Stimulated activated CD8-positive, alpha-beta memory T cell treated with anti-CD3 and anti-CD28 coated beads, Interleukin-4, amount 100 ng/mL, for 1 hour (primary cell): Measurements from ENCODE around the gene HDAC10.

Experiments used
- DNase-seq, 2 donors: peaks; one replicate each; pipeline ENCODE4 v3.0.0-alpha.2; 2020; ENCODE audit warnings: low read depth in 2 of 2, low spot score in 1 of 2

The HDAC10 gene

DNA sequence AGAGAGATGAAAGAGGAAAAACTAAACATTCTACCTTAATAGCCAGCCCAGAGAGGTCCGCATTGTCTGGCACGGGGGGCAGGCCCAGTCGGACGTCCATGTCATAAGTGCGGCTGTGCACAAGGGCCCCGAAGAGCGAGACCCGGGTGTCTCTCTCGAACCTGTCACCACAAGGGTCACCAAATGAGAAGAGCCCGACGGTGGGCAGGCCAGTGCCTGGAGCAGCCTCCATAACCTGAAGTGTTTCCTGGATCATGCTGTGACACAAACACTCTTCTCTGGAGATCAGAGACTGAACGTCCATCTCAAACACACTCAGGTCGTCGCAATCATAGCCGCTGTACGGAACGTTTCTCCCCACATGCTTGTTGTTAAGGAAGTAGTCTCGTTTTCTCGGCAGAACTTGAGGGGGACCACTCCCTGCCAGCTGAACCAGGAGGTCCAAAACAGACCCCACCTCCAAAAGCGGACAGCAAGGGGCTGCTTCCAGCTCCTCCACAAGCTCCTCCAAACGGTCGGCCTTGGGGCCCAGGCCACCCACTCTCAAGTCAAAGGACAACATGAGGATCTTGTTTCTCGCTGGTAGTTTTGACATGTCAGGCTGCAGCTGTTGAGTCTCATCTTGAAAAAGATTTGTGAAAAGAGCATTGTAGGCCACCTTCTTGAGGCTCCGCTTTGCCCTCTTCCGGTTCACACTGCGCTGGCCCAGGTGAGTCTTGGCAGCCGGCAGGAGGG is 7.2 kb downstream of the HDAC10 start:
- no peak for DNase-seq

DNA sequence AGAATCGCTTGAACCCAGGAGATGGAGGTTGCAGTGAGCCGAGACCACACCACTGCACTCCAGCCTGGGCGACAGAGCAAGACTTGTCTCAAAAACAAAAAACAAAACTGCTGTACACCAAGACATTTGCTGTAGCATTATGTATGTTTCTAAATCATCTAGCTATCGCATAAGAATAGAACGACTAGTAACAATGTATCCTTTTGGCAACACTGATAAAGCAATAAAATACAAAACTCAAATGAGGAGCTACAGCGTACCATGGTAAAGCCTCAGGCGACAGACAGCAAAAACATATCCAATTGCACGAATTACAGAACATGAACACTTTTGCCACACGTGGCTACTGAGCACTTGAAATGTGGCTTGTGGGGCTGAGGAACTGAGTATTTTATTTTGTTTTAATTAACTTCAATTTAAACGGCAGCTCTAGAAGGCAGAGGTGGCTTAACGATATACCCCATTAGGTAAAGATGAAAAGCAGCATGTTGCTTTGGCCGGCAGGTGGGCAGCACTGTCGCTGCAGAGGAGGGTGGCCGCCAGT is 8.6 kb downstream of the HDAC10 start:
- no peak for DNase-seq

- DNase-seq, result no peak
Measured at GRCh38 chr22:50238755-50239154, 12.3 kb downstream of the HDAC10 start.

DNA sequence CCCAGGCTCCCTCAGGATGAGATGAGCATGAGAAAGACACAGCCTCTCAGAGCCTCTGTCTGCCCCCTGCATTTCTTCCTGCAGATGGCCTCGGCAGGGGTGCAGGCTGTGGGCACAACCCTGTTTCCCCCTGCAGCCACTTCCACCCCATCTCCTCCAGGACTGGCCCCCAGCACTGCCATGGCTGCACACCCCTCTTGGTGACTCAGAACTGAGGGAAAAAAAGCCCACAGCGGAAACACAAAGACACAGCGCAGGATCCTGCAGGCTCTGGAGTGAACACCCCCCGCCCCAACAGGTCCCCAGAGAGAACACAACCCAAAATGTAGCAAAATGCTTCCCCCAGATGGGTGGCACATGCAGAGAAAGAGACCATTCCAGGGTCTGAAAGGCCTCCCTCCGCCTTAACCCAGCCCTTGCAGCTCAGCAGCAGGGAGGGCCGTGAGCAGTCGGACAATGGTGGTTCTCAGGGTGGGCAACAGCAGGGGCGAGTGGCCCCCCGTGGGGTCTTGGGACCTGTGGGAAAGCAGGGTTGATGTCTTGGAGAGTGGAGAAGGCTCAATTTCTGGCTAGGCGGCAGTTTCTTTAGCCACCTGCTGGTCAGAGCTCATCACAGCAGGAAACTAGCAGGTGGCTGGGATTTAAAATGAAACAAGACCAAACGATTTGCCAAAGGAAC is 14.2 kb downstream of the HDAC10 start:
- DNase-seq, result no peak

DNA sequence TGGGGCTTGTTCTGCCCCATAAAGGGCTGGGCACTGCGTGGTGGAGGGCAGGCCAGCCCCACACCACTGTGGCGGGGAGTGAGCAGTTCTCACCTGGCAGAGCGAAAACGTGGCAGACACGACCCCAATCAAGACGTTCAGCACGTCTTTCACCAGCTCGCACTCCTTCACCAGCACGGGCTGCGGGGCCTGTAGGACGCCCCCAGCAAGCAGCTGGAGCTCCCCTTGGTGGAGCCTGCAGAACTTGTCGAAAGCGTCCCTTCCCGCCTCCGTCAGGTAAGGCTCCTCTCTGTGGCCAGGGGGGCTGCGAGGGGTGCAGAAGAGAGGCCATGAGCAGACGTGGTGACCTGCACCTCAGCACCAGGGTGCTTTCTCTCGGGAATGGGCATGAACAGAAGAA is 17.8 kb downstream of the HDAC10 start:
- DNase-seq, result no peak

DNA sequence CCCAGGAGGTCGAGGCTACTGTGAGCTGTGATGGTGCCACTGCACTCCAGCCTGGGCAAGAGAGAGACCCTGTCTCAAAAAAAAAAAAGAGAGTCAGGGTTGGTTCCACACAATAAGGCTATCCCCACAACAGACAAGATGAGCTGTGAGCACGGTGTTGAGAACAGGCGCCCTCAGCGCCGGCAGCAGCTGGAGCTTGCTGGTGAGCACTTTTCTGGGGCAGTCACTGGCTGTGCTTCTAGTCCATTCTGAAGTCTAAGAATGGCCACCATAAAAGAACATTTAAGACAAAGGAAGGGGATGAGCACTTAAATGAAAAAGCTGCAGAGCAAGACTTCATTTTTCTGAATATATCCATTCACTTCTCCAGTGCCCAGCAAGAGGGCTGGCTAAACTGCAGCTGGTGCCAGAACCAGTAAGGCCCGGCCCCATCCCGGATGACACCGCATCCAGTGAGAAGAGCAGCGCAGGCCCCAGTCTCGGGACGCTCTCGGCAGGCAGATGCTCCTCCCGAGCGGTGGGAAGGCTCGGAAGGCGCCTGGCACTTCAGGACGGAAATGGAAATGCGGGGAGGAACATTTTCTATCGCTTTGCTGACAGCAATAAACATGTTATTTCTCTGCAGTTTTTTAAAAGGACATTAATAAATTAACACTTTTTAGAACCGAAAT is 18.4 kb downstream of the HDAC10 start:
- no peak for DNase-seq

GRCh38 chr22:50229370-50229769 is 21.7 kb downstream of the HDAC10 start:
- DNase-seq, result no peak

- no peak for DNase-seq
Measured at GRCh38 chr22:50228366-50228765, 22.7 kb downstream of the HDAC10 start.

- DNase-seq, result no peak
Measured at GRCh38 chr22:50227579-50228215, 23.4 kb downstream of the HDAC10 start.

DNA sequence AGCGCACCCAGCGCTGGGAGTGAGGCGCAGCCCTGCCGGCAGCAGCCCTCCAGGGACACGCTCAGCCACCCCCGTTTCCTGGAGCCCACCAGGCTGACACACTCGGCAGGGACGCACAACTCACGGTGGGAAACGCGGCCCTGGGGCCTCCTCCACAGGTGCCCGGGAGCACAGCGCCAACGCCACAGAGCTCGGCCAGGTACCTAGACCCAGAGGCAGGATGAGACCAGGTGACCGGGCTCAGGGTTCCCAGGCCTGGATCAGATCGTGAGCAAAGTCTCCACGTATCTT is 24.2 kb downstream of the HDAC10 start:
- no peak for DNase-seq

GRCh38 chr22:50226063-50226874 is 24.8 kb downstream of the HDAC10 start:
- no peak for DNase-seq

GRCh38 chr22:50225200-50225969 is 25.7 kb downstream of the HDAC10 start:
- DNase-seq, result no peak

GRCh38 chr22:50224071-50224470 is 27.0 kb downstream of the HDAC10 start:
- DNase-seq, result no peak

- no peak for DNase-seq
Measured at GRCh38 chr22:50222508-50222907, 28.6 kb downstream of the HDAC10 start.

- DNase-seq, result no peak
Measured at GRCh38 chr22:50221410-50222300, 29.4 kb downstream of the HDAC10 start.

GRCh38 chr22:50220603-50221409 is 30.3 kb downstream of the HDAC10 start:
- DNase-seq, result no peak

GRCh38 chr22:50219800-50220602 is 31.1 kb downstream of the HDAC10 start:
- no peak for DNase-seq
